Measurements from ENCODE around the gene NEU2.

The NEU2 gene

GRCh38 chr2:233056961-233057605, 24.6 kb downstream of the NEU2 start:
- TF ChIP-seq TCF12 (IDR thresholded peaks at IDR 0.05; ENCODE audit: low read depth) (no peak), ZBTB7A (IDR thresholded peaks at IDR 0.05; ENCODE audit: low read depth) (no peak)

GRCh38 chr2:233058717-233059546, 26.5 kb downstream of the NEU2 start:
- TF ChIP-seq MAX (IDR thresholded peaks at IDR 0.05): no peak
- TF ChIP-seq USF1 (IDR thresholded peaks at IDR 0.05): no peak
- no peak for TF ChIP-seq TAF1 (IDR thresholded peaks at IDR 0.05; ENCODE audit: low read depth)
- TF ChIP-seq TEAD4 (IDR thresholded peaks at IDR 0.05): no peak
- no peak for TF ChIP-seq NFIC (IDR thresholded peaks at IDR 0.05)
- no peak for TF ChIP-seq CREB1 (IDR thresholded peaks at IDR 0.05; ENCODE audit: low read depth)
- TF ChIP-seq ZBTB7A (IDR thresholded peaks at IDR 0.05; ENCODE audit: low read depth): no peak
- TF ChIP-seq TCF12 (IDR thresholded peaks at IDR 0.05; ENCODE audit: low read depth): no peak
- no peak for TF ChIP-seq CEBPB (IDR thresholded peaks at IDR 0.05)
- TF ChIP-seq EGR1 (IDR thresholded peaks at IDR 0.05): no peak

GRCh38 chr2:233059547-233059796, 27.0 kb downstream of the NEU2 start:
- TF ChIP-seq TCF12 (IDR thresholded peaks at IDR 0.05; ENCODE audit: low read depth): no peak
- TF ChIP-seq REST (IDR thresholded peaks at IDR 0.05; ENCODE audit: low read depth): no peak
- no peak for TF ChIP-seq NFIC (IDR thresholded peaks at IDR 0.05)
- no peak for TF ChIP-seq YY1 (IDR thresholded peaks at IDR 0.05; ENCODE audit: low read depth)
- TF ChIP-seq TEAD4 (IDR thresholded peaks at IDR 0.05): no peak
- peak; percentile 49; the same call in 1 of the 2 replicates for TF ChIP-seq RAD21 (IDR thresholded peaks at IDR 0.05; ENCODE audit: low read depth)

GRCh38 chr2:233059797-233060500, 27.5 kb downstream of the NEU2 start, which contains the start of gene INPP5D:
Gene INPP5D (plus strand): TSS chr2:233060342. CDS start chr2:233060479, 137 bp downstream.
- TF ChIP-seq ZBTB7A (IDR thresholded peaks at IDR 0.05; ENCODE audit: low read depth) (no peak), EP300 (IDR thresholded peaks at IDR 0.05; ENCODE audit: borderline replicate concordance) (no peak), EGR1 (IDR thresholded peaks at IDR 0.05) (no peak), RAD21 (IDR thresholded peaks at IDR 0.05; ENCODE audit: low read depth) (no peak), YY1 (IDR thresholded peaks at IDR 0.05; ENCODE audit: low read depth) (no peak), REST (IDR thresholded peaks at IDR 0.05; ENCODE audit: low read depth) (no peak), TAF1 (IDR thresholded peaks at IDR 0.05; ENCODE audit: low read depth) (no peak), NFIC (IDR thresholded peaks at IDR 0.05) (no peak), CREB1 (IDR thresholded peaks at IDR 0.05; ENCODE audit: low read depth) (no peak), USF1 (IDR thresholded peaks at IDR 0.05) (no peak), MAX (IDR thresholded peaks at IDR 0.05) (no peak), TEAD4 (IDR thresholded peaks at IDR 0.05) (no peak)

GRCh38 chr2:233060501-233060979, 28.1 kb downstream of the NEU2 start:
- TF ChIP-seq TCF12 (IDR thresholded peaks at IDR 0.05; ENCODE audit: low read depth) (no peak), ZBTB7A (IDR thresholded peaks at IDR 0.05; ENCODE audit: low read depth) (no peak), RAD21 (IDR thresholded peaks at IDR 0.05; ENCODE audit: low read depth) (no peak), NFIC (IDR thresholded peaks at IDR 0.05) (no peak), YY1 (IDR thresholded peaks at IDR 0.05; ENCODE audit: low read depth) (no peak), REST (IDR thresholded peaks at IDR 0.05; ENCODE audit: low read depth) (no peak), EP300 (IDR thresholded peaks at IDR 0.05; ENCODE audit: borderline replicate concordance) (no peak), USF1 (IDR thresholded peaks at IDR 0.05) (no peak), TAF1 (IDR thresholded peaks at IDR 0.05; ENCODE audit: low read depth) (no peak), CEBPB (IDR thresholded peaks at IDR 0.05) (no peak), CREB1 (IDR thresholded peaks at IDR 0.05; ENCODE audit: low read depth) (no peak), TEAD4 (IDR thresholded peaks at IDR 0.05) (no peak), EGR1 (IDR thresholded peaks at IDR 0.05) (no peak), FOXM1 (IDR thresholded peaks at IDR 0.05; ENCODE audit: borderline replicate concordance, low read depth) (no peak), MAX (IDR thresholded peaks at IDR 0.05) (no peak)
